Kidney (tissue), 14 donors: ENCODE data around the gene PSMB9. TPM values are rescaled to one million over a fixed set of nuclear protein-coding genes. Genes with fewer than 3 reads are reported as not detected.
A peak's percentile ranks its signal among the peaks of the same experiment; 100 is the strongest.

Experiments
- DNase-seq, 5 donors: peaks; one replicate each; pipeline ENCODE4 v3.0.0-alpha.2; 2013 to 2020
- FAIRE-seq: peaks from 2 replicates; lab custom pipeline; 2012; peaks lifted over from hg19 to GRCh38; lab: Jason Lieb, UNC
- H3K27ac ChIP-seq, 2 donors: one replicate each; pipeline ENCODE4 v1.7.0; 2013; ENCODE audit warnings: low read depth in 2 of 2, low read length in 2 of 2, inconsistent platforms in 1 of 2
- H3K27me3 ChIP-seq: one replicate; pipeline ENCODE4 v1.7.1; 2013; ENCODE audit warnings: low read length, inconsistent platforms; ENCODE audit not compliant: control insufficient read depth, insufficient read depth
- H3K36me3 ChIP-seq, 3 donors: one replicate each; pipeline versions ENCODE4 v1.7.0 to v1.7.1; 2013; ENCODE audit warnings: low read length in 3 of 3, control low read depth in 1 of 3, inconsistent platforms in 1 of 3; ENCODE audit not compliant: insufficient read depth in 3 of 3, control insufficient read depth in 2 of 3
- H3K4me1 ChIP-seq, 3 donors: one replicate each; pipeline versions ENCODE4 v1.7.0 to v1.7.1; 2013; ENCODE audit warnings: low read length in 3 of 3, inconsistent platforms in 1 of 3, low read depth in 1 of 3; ENCODE audit not compliant: control insufficient read depth in 2 of 3, insufficient read depth in 2 of 3
- H3K4me3 ChIP-seq, 3 donors: one replicate each; pipeline versions ENCODE4 v1.7.0 to v1.8.1; 2013; ENCODE audit warnings: low read length in 3 of 3, control low read depth in 1 of 3, inconsistent platforms in 1 of 3
- H3K9ac ChIP-seq, 3 donors: one replicate each; pipeline versions ENCODE4 v1.7.0 to v1.7.1; 2013; ENCODE audit warnings: low read length in 3 of 3, control low read depth in 1 of 3, inconsistent platforms in 1 of 3
- H3K9me3 ChIP-seq, 3 donors: one replicate each; pipeline versions ENCODE4 v1.7.0 to v1.7.1; 2013; ENCODE audit warnings: low read length in 3 of 3, control low read depth in 1 of 3, inconsistent platforms in 1 of 3; ENCODE audit not compliant: control insufficient read depth in 2 of 3, insufficient read depth in 1 of 3
- intact Hi-C: fragments of 100-400 bp; cut with DNase I; formaldehyde crosslinking; loops from one replicate; pipeline ENCODE4 v1.11.1; 2022
- polyA plus RNA-seq: library from polyadenylated mRNA; stranded (reverse); fragments of 350-450 nt; fragmentation: Illumina TruSeq; extraction: RNeasy Lipid Tissue Mini Kit (QIAGEN cat#74804); gene quantifications from one replicate; pipeline ENCODE4 v1.2.3, GENCODE V29; 2014; ENCODE audit warnings: low read depth, low replicate concordance; ENCODE audit not compliant: insufficient read depth
- total RNA-seq: library from RNA; stranded (reverse); fragmentation: NEBNext Ultra II Directional; extraction: Animal tissue kit (Norgen Biotek cat#: 25700); gene quantifications from one replicate; pipeline ENCODE4 v1.2.1, GENCODE V29; 2021
- TF ChIP-seq, protein P1 (sequence below): IDR thresholded peaks from 3 replicates; pipeline ENCODE4 v1.5.1; 2012; ENCODE audit warnings: mild to moderate bottlenecking, moderate library complexity, borderline replicate concordance; ENCODE audit not compliant: insufficient read depth; ENCODE audit errors: extremely low read depth
- donor health status: control.
- donor health status: control.
- donor health status: control.
- donor health status: control.
- donor health status: control.
- donor health status: DM: yes; HTN: yes; CAD: no.
- donor health status: Normal renal cell carcinoma (clear cell type).

Gene PSMB9
- total and polyA plus RNA-seq, 2 donors from 2014 or later, result 52.8 to 56.6 TPM

DNA sequence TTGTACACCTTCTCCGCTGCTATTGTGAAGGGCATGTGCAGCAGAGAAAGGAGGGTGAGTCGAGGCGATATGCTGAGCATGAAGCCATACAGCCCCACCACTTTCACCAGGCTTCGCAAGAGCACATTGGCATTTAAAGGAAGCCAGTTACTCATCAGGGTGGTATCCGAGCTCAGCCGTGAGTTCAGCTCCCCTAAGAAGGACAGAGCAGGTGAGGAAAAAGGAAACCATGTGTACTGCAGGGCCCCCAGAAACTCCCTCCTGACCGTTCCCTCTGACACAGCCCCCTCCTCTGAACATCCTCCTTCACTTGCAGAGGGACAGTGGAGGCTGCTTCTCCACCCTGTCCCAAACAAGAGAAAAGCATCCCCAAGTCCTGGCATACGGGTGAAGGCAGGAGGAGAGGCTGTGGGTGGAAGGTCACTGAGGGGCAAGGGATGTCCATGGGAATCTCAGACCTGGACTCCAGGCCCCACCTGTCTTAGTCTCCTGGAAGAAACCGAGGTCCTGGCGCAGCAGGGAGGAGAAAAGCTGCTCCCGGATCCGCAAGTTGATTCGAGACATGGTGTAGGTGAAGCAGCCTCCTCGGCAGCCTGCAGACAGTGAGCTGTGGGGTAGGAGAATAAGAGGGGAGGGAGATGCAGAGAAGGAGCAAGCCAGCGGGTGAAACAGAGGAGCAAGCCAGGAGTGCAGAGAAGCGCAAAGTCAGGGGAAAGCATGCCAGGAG lies 18.7 kb upstream of the PSMB9 start:
- no peak overlapping the region for H3K9ac ChIP-seq
- no peaks in the 10 kb centered on the region for H3K9me3 ChIP-seq
- peaks cover 0 to 5% (median 0%) of the 10 kb centered on the region in 3 donors for H3K4me1 ChIP-seq
- TF ChIP-seq, protein P1, sequence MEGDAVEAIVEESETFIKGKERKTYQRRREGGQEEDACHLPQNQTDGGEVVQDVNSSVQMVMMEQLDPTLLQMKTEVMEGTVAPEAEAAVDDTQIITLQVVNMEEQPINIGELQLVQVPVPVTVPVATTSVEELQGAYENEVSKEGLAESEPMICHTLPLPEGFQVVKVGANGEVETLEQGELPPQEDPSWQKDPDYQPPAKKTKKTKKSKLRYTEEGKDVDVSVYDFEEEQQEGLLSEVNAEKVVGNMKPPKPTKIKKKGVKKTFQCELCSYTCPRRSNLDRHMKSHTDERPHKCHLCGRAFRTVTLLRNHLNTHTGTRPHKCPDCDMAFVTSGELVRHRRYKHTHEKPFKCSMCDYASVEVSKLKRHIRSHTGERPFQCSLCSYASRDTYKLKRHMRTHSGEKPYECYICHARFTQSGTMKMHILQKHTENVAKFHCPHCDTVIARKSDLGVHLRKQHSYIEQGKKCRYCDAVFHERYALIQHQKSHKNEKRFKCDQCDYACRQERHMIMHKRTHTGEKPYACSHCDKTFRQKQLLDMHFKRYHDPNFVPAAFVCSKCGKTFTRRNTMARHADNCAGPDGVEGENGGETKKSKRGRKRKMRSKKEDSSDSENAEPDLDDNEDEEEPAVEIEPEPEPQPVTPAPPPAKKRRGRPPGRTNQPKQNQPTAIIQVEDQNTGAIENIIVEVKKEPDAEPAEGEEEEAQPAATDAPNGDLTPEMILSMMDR, result no peak
- no peaks in the 10 kb centered on the region for H3K27me3 ChIP-seq
- intact Hi-C loops, result no loop called here
- no peak overlapping the region for H3K4me3 ChIP-seq
- DNase-seq (peak in 1 of 5 donors; percentile 67), FAIRE-seq (no peak)
- H3K27ac ChIP-seq, result no peak overlapping the region
- peaks cover 0 to 13% (median 2%) of the 10 kb centered on the region in 3 donors for H3K36me3 ChIP-seq

DNA sequence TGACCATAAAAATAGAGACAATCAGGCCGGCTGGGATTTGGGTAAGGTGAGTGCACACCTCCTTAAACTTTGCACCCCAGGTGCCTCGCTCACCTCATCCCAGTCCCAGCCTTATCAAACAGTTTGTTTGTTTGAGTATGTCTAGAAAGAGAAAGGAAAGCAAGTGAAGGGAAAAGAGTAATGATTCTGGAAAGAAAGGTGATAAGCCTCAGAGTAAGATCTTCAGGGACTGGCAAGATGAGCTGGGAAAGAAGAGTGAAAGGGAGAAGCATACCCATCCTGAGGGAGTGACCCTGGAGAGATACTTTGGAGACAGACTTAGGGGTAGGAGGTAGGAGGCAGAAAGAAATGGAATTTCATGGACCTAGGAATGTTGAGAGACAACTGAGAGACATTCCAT lies 17.1 kb upstream of the PSMB9 start:
- Histone ChIP-seq H3K9ac (no peak overlapping the region), H3K9me3 (no peaks in the 10 kb centered on the region), H3K4me1 (peaks cover 0 to 6% (median 0%) of the 10 kb centered on the region in 3 donors), H3K27me3 (no peaks in the 10 kb centered on the region), H3K27ac (no peak overlapping the region), H3K36me3 (peaks cover 0 to 15% (median 0%) of the 10 kb centered on the region in 3 donors), H3K4me3 (no peak overlapping the region)
- FAIRE-seq (no peak), DNase-seq (no peak)
- TF ChIP-seq, protein P1, result no peak
- intact Hi-C loops, result no loop called here

DNA sequence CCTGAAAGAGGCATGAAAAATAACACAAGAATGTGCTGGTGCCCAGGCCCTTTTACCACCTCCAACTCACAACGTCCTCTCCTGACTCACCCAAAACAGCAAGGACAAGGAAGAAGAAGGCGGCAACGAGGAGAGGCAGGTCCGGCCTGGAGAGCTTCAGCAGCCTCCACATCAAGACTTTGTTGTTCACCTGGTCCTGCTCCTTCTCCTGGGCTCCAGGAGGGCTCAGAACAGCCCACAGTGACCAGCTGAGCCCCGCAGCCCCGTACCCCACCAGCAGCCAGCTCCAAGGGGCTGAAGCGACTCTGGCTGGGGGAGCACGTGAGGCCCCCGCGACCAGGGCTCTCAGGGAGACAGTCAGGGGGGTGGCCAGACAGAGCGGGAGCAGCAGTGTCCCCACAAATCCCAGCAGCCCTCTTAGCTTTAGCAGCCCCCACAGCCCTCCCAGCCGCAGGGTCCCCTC lies 16.3 kb upstream of the PSMB9 start:
- peak overlapping the region; percentile 43 to 73 (median 63) for H3K4me3 ChIP-seq
- no peak for FAIRE-seq
- H3K4me1 ChIP-seq, result peaks cover 0 to 12% (median 0%) of the 10 kb centered on the region in 3 donors
- peaks cover 0 to 17% (median 0%) of the 10 kb centered on the region in 3 donors for H3K36me3 ChIP-seq
- no peak for DNase-seq
- H3K9me3 ChIP-seq, result no peaks in the 10 kb centered on the region
- H3K27me3 ChIP-seq, result no peaks in the 10 kb centered on the region
- intact Hi-C loops, result no loop called here
- peak overlapping the region in 1 of 3 donors; percentile 67 for H3K9ac ChIP-seq
- TF ChIP-seq, protein P1, result no peak
- peak overlapping the region; percentile 93 to 94 for H3K27ac ChIP-seq
